Ovary (tissue), 9 donors: ENCODE data around the gene RILPL1. TPM values are rescaled to one million over a fixed set of nuclear protein-coding genes. Genes with fewer than 3 reads are reported as not detected.
"Not testable (repeated sequence)": the region's sequence is repeated elsewhere in the genome, so short reads cannot be mapped to it uniquely, and the experiment has no call there.

Source experiments
- DNase-seq, 5 donors: peaks; one replicate each; pipeline ENCODE4 v3.0.0-alpha.2; 2019 to 2020
- H3K27ac ChIP-seq, 2 donors: fragments of 200-600 bp; one replicate each; pipeline versions ENCODE4 v1.5.1 to v1.8.0; 2019 to 2022
- H3K27me3 ChIP-seq: fragments of 200-600 bp; one replicate; pipeline ENCODE4 v1.8.0; 2022
- H3K36me3 ChIP-seq: fragments of 200-600 bp; sonication (generic); one replicate; pipeline ENCODE4 v1.5.1; 2019
- H3K4me1 ChIP-seq: one replicate; pipeline ENCODE4 v1.8.1; 2013; ENCODE audit warnings: mild to moderate bottlenecking, moderate library complexity; ENCODE audit not compliant: insufficient read depth
- H3K4me3 ChIP-seq: fragments of 200-600 bp; sonication (generic); one replicate; pipeline ENCODE4 v1.5.1; 2017
- H3K9me3 ChIP-seq, 2 donors: fragments of 200-600 bp in 1 of 2; sonication (generic) in 1 of 2; one replicate each; pipeline versions ENCODE4 v1.5.1 to v1.8.1; 2013 to 2019; ENCODE audit warnings: mild to moderate bottlenecking in 1 of 2, moderate library complexity in 1 of 2
- EP300 ChIP-seq: sonication (generic); formaldehyde crosslinking; IDR thresholded peaks from one replicate; pipeline ENCODE4 v1.6.1; 2017; ENCODE audit warnings: antibody characterized with exemption
- POLR2A ChIP-seq: fragments of 450-650 bp; IDR thresholded peaks from one replicate; pipeline ENCODE4 v1.6.1; 2017; ENCODE audit warnings: antibody characterized with exemption, mild to moderate bottlenecking, moderate library complexity
- WGBS, 3 donors: extraction: QIAGEN DNeasy Blood & Tissue Kit in 1 of 3; methylation state at CpG; one replicate each; pipeline versions ENCODE4 v1.1.5 to v1.1.7; 2013 to 2017; 5-methylcytosine and 5-hydroxymethylcytosine counted together
- intact Hi-C, 4 donors: fragments of 100-400 bp; cut with DNase I; formaldehyde crosslinking; loops; one replicate each; pipeline versions ENCODE4 v1.11.0 to v1.15.1; 2022 to 2023
- polyA plus RNA-seq, 2 donors: library from polyadenylated mRNA; stranded (reverse); fragments of 200-250 nt in 1 of 2; fragments of 350-450 nt in 1 of 2; fragmentation: Illumina TruSeq in 1 of 2; extraction: RNeasy Lipid Tissue Mini Kit (QIAGEN cat#74804) in 1 of 2; gene quantifications; one replicate each; pipeline ENCODE4 v1.2.3, GENCODE V29; 2013 to 2014
- total RNA-seq, 7 donors: library from RNA; depleted of rRNA in 2 of 7; stranded (reverse); fragments of >200 nt in 2 of 7; fragmentation: NEBNext Ultra II Directional in 3 of 7; extraction: Animal tissue kit (Norgen Biotek cat#: 25700) in 3 of 7; gene quantifications; one replicate each; pipeline versions ENCODE4 v1.1.0 to v1.2.4, GENCODE V29; 2016 to 2023
- TF ChIP-seq, protein P1 (sequence below), 3 donors: fragments of 450-650 bp in 2 of 3; fragments of 200-600 bp in 1 of 3; IDR thresholded peaks; one replicate each; pipeline versions ENCODE4 v1.5.1 to v1.8.0; 2016 to 2022; ENCODE audit warnings: antibody characterized with exemption in 3 of 3, mild to moderate bottlenecking in 1 of 3
- donor health status: DM: no; HTN: no; CAD: no; lungs with moderate emphysema.
- donor health status: DM: no; HTN: no; CAD: no.
- donor health status: Bipolar disorder and iron deficiency.
- donor health status: DM: yes; HTN: yes; CAD: no.
- donor health status: DM: no; HTN: no; CAD: no.
- donor health status: DM: yes; HTN: yes; CAD: no.

The RILPL1 gene
- total and polyA plus RNA-seq, 9 donors = 9.8 to 25.1 (median 18.9) TPM

DNA sequence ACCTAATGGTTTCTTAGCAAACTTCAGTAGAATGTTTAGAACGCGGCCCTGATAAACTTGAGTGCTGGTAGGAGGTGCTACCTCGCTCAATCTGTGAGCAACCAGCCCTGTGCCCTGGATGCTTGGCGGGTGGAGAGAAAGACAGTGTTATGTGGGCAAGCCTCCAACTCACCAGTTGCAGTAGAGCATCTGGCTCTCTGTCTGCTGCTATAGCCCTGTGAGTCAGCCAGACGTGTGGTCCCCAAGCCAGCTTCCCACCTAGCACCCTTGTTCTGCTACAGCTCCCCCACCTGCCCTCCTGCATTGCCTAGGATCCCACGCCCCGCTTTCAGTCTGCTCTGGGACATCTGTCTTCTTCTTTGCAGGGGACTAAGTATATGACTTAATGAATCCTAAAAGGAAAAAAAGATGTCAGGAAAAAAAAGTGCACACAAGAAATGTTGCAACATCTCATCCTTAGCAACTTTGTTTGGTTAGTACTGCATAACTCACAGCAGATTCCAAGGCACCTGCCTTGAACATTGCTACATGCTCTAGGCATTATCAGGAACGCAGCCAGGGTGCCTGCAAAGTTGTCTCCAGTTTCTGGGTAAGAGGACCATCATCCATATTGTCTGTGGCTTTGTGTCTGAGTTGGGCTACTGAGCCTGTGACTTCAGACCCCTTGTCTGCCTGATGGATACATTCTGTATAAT lies 62.0 kb downstream of the RILPL1 start:
- no peaks in the 10 kb centered on the region for H3K36me3 ChIP-seq
- DNase-seq = no peak
- no peak overlapping the region for H3K4me3 ChIP-seq
- H3K9me3 ChIP-seq = no peaks in the 10 kb centered on the region
- WGBS, 3 donors = 60 to 75% (median 63%) methylated on average over 8 of the region's 8 CpGs
- TF ChIP-seq POLR2A = no peak
- no peak for TF ChIP-seq EP300
- TF ChIP-seq, protein P1, sequence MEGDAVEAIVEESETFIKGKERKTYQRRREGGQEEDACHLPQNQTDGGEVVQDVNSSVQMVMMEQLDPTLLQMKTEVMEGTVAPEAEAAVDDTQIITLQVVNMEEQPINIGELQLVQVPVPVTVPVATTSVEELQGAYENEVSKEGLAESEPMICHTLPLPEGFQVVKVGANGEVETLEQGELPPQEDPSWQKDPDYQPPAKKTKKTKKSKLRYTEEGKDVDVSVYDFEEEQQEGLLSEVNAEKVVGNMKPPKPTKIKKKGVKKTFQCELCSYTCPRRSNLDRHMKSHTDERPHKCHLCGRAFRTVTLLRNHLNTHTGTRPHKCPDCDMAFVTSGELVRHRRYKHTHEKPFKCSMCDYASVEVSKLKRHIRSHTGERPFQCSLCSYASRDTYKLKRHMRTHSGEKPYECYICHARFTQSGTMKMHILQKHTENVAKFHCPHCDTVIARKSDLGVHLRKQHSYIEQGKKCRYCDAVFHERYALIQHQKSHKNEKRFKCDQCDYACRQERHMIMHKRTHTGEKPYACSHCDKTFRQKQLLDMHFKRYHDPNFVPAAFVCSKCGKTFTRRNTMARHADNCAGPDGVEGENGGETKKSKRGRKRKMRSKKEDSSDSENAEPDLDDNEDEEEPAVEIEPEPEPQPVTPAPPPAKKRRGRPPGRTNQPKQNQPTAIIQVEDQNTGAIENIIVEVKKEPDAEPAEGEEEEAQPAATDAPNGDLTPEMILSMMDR (IDR thresholded peaks at IDR 0.05) = no peak
- H3K4me1 ChIP-seq = no peaks in the 10 kb centered on the region
- no peak overlapping the region for H3K27ac ChIP-seq
- intact Hi-C loops = no loop called here
- no peaks in the 10 kb centered on the region for H3K27me3 ChIP-seq

DNA sequence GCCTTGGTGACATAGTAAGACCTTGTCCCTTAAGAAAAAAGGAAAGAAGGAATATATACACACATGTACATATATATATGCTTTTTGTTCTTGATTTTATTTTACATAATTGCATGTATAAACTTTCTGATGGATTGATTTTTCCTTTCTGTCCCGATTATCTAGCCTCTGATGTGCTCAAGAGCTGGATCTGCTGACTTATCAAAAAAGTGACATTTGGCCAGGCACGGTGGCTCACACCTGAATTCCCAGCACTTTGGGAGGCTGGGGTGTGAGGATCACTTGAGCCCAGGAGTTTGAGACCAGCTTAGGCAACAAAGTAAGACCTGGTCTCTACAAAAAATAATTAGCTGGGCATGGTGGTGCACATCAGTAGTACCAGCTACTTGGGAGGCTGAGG lies 63.5 kb downstream of the RILPL1 start:
- Histone ChIP-seq H3K36me3 (no peaks in the 10 kb centered on the region), H3K4me3 (no peak overlapping the region), H3K9me3 (no peaks in the 10 kb centered on the region), H3K27me3 (no peaks in the 10 kb centered on the region), H3K4me1 (no peaks in the 10 kb centered on the region), H3K27ac (no peak overlapping the region)
- TF ChIP-seq EP300 (no peak), POLR2A (no peak)
- TF ChIP-seq, protein P1 (IDR thresholded peaks at IDR 0.05) = no peak
- WGBS, 3 donors = 84 to 92% (median 85%) methylated on average over 2 of the region's 2 CpGs
- intact Hi-C loops = no loop called here
- no peak for DNase-seq

DNA sequence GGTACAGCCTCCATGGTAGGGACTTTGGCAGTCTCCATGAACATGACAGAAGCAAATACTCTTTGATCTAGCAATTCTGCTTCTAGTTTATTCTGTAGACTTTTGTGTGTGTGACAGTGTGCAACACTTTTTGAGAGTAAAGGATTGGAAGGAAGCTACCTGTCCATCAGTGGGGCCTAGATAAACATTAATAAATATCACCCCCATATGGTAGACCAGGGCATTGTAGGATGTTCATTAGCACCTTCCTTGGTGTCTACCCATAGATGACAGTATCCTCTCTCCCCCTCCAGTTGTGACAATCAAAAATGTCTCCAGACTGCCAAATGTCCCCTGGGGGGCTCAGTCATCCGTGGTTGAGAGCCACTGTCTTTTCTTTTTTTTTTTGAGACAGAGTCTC lies 64.7 kb downstream of the RILPL1 start:
- 17 to 48% (median 34%) methylated on average over 1 of the region's 1 CpG for WGBS, 3 donors
- Histone ChIP-seq H3K27ac (no peak overlapping the region), H3K4me1 (no peaks in the 10 kb centered on the region), H3K9me3 (no peaks in the 10 kb centered on the region), H3K36me3 (no peaks in the 10 kb centered on the region), H3K4me3 (no peak overlapping the region), H3K27me3 (no peaks in the 10 kb centered on the region)
- intact Hi-C loops = no loop called here
- no peak for DNase-seq
- TF ChIP-seq POLR2A (no peak), EP300 (no peak)
- TF ChIP-seq, protein P1 (IDR thresholded peaks at IDR 0.05) = no peak

DNA sequence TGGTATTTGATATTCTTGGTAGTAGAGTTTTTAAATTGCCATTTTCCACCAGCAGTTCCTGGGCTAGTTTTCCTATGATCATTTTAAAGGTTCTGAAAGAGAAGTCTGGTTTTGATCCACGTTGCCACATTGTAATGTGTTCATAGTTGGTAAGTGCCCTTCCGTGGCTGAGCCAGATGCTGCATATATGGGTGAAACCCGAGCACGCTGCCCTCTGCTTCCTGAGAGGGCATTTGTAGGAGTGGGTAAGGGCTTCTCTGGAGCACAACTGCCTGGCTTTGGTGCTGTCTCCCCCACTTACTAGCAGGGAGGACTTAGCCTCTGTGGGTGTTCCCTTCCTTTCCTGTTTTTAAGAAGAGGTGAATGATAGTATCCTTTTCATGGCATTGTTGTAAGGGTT lies 68.4 kb downstream of the RILPL1 start:
- Histone ChIP-seq H3K27me3 (no peaks in the 10 kb centered on the region), H3K9me3 (no peaks in the 10 kb centered on the region), H3K27ac (no peak overlapping the region), H3K4me3 (no peak overlapping the region), H3K36me3 (no peaks in the 10 kb centered on the region), H3K4me1 (peaks cover 2% of the 10 kb centered on the region)
- TF ChIP-seq, protein P1 (IDR thresholded peaks at IDR 0.05) = no peak
- TF ChIP-seq EP300 = no peak
- TF ChIP-seq POLR2A = no peak
- 84 to 87% (median 87%) methylated on average over 4 of the region's 4 CpGs for WGBS, 3 donors
- intact Hi-C loops = no loop called here
- DNase-seq = no peak

DNA sequence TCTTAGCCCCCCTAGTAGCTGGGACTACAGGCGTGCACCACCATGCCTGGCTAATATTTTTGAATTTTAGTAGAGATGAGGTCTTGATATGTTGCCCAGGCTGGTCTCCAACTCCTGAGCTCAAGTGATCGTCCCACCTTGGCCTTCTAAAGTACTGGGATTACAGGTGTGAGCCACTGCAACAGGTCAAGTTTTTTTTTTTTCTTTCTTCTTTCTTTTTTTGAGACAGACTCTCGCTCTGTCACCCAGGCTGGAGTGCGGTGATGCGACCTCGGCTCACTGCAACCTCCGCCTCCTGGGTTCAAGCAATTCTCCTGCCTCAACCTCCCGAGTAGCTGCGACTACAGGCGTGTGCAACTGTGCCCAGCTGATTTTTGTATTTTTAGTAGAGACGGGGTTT lies 70.3 kb downstream of the RILPL1 start:
- H3K4me3 ChIP-seq, H3K36me3 ChIP-seq, H3K27ac ChIP-seq, H3K4me1 ChIP-seq, H3K9me3 ChIP-seq, H3K27me3 ChIP-seq, intact Hi-C loops, DNase-seq: not testable (repeated sequence)
- WGBS, 3 donors = 91 to 92% (median 92%) methylated on average over 11 of the region's 11 CpGs
